IPS-NIHi7 (cell line): ENCODE data around the gene ZNF488.

Source experiments
- DNase-seq: peaks from one replicate; pipeline ENCODE4 v3.0.0; 2012; ENCODE audit warnings: mixed read lengths; ENCODE audit errors: extremely low spot score

The ZNF488 gene

GRCh38 chr10:47366731-47367460, 17.2 kb downstream of the ZNF488 start:
- DNase-seq, result no peak

- DNase-seq, result no peak
These were observed 17.9 kb downstream of the ZNF488 start for GRCh38 chr10:47366181-47366631.

GRCh38 chr10:47365431-47366180, 18.5 kb downstream of the ZNF488 start:
- DNase-seq, result no peak

- no peak for DNase-seq
These were observed 19.2 kb downstream of the ZNF488 start for GRCh38 chr10:47364911-47365310.

GRCh38 chr10:47364366-47364765, 19.7 kb downstream of the ZNF488 start:
- no peak for DNase-seq

- no peak for DNase-seq
These were observed 20.3 kb downstream of the ZNF488 start for GRCh38 chr10:47363781-47364180.

GRCh38 chr10:47362199-47362598, 21.9 kb downstream of the ZNF488 start:
- no peak for DNase-seq

- DNase-seq, result peak; percentile 91
These were observed 22.8 kb downstream of the ZNF488 start for GRCh38 chr10:47361293-47361692.

GRCh38 chr10:47360419-47361040, 23.6 kb downstream of the ZNF488 start:
- DNase-seq, result no peak

- no peak for DNase-seq
These were observed 24.3 kb downstream of the ZNF488 start for GRCh38 chr10:47359626-47360418.

GRCh38 chr10:47359101-47359500, 25.0 kb downstream of the ZNF488 start:
- no peak for DNase-seq

- DNase-seq, result no peak
These were observed 25.6 kb downstream of the ZNF488 start for GRCh38 chr10:47358457-47358856.

- no peak for DNase-seq
These were observed 26.2 kb downstream of the ZNF488 start for GRCh38 chr10:47357911-47358310.

- no peak for DNase-seq
These were observed 26.9 kb downstream of the ZNF488 start for GRCh38 chr10:47357131-47357582.

GRCh38 chr10:47356708-47357107, 27.4 kb downstream of the ZNF488 start:
- DNase-seq, result no peak

- no peak for DNase-seq
These were observed 29.2 kb downstream of the ZNF488 start for GRCh38 chr10:47354900-47355299.

- peak; percentile 39 for DNase-seq
These were observed 29.9 kb downstream of the ZNF488 start for GRCh38 chr10:47354165-47354564.

- no peak for DNase-seq
These were observed 30.7 kb downstream of the ZNF488 start for GRCh38 chr10:47353351-47353750.

GRCh38 chr10:47351899-47352815, 31.9 kb downstream of the ZNF488 start:
- no peak for DNase-seq
